Measurements from ENCODE around the gene UTF1. TPM values are rescaled to one million over a fixed set of nuclear protein-coding genes. Genes with fewer than 3 reads are reported as not detected.

UTF1 gene
- total RNA-seq, 2 donors from 2014 or later: 1.5 TPM; not detected in 1

GRCh38 chr10:133211141-133211830 is 18.7 kb upstream of the UTF1 start:
- no peak overlapping the region for H3K27ac ChIP-seq (ENCODE audit: low read depth, low read length)
- TF ChIP-seq, protein P1, sequence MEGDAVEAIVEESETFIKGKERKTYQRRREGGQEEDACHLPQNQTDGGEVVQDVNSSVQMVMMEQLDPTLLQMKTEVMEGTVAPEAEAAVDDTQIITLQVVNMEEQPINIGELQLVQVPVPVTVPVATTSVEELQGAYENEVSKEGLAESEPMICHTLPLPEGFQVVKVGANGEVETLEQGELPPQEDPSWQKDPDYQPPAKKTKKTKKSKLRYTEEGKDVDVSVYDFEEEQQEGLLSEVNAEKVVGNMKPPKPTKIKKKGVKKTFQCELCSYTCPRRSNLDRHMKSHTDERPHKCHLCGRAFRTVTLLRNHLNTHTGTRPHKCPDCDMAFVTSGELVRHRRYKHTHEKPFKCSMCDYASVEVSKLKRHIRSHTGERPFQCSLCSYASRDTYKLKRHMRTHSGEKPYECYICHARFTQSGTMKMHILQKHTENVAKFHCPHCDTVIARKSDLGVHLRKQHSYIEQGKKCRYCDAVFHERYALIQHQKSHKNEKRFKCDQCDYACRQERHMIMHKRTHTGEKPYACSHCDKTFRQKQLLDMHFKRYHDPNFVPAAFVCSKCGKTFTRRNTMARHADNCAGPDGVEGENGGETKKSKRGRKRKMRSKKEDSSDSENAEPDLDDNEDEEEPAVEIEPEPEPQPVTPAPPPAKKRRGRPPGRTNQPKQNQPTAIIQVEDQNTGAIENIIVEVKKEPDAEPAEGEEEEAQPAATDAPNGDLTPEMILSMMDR (conservative IDR thresholded peaks at IDR 0.05): no peak
- Mint-ChIP-seq H3K27me3 (ENCODE audit: insufficient read depth) (no peaks in the 10 kb centered on the region), H3K27ac (no peak overlapping the region), H3K4me1 (no peaks in the 10 kb centered on the region), H3K4me3 (no peak overlapping the region), H3K9me3 (no peaks in the 10 kb centered on the region), H3K36me3 (ENCODE audit: low read depth) (no peaks in the 10 kb centered on the region)
- H3K9me3 ChIP-seq (ENCODE audit: control insufficient read depth, low read length): no peaks in the 10 kb centered on the region
- H3K4me3 ChIP-seq (ENCODE audit: low read length): no peak overlapping the region
- H3K4me1 ChIP-seq (ENCODE audit: control insufficient read depth, insufficient read depth, low read length): no peaks in the 10 kb centered on the region
- WGBS, 2 experiments (ENCODE audit: insufficient coverage in 1 of 2, insufficient read length in 1 of 2): 90 to 93% methylated on average over 18 to 25 of the region's 25 CpGs
- DNase-seq: no peak
- H3K36me3 ChIP-seq (ENCODE audit: control insufficient read depth, insufficient read depth, low read length): no peaks in the 10 kb centered on the region
- no peaks in the 10 kb centered on the region for H3K27me3 ChIP-seq (ENCODE audit: control insufficient read depth, insufficient read depth, low read length, poor library complexity, severe bottlenecking)
- no peak overlapping the region for H3K9ac ChIP-seq (ENCODE audit: extremely low read depth, low read length, poor library complexity, severe bottlenecking)

- Mint-ChIP-seq H3K4me1 (no peaks in the 10 kb centered on the region), H3K36me3 (ENCODE audit: low read depth) (no peaks in the 10 kb centered on the region), H3K27ac (no peak overlapping the region), H3K4me3 (no peak overlapping the region), H3K9me3 (no peaks in the 10 kb centered on the region), H3K27me3 (ENCODE audit: insufficient read depth) (no peaks in the 10 kb centered on the region)
- no peak overlapping the region for H3K4me3 ChIP-seq (ENCODE audit: low read length)
- H3K27me3 ChIP-seq (ENCODE audit: control insufficient read depth, insufficient read depth, low read length, poor library complexity, severe bottlenecking): no peaks in the 10 kb centered on the region
- TF ChIP-seq, protein P1 (conservative IDR thresholded peaks at IDR 0.05): no peak
- no peaks in the 10 kb centered on the region for H3K36me3 ChIP-seq (ENCODE audit: control insufficient read depth, insufficient read depth, low read length)
- H3K9ac ChIP-seq (ENCODE audit: extremely low read depth, low read length, poor library complexity, severe bottlenecking): no peak overlapping the region
- H3K4me1 ChIP-seq (ENCODE audit: control insufficient read depth, insufficient read depth, low read length): no peaks in the 10 kb centered on the region
- H3K9me3 ChIP-seq (ENCODE audit: control insufficient read depth, low read length): no peaks in the 10 kb centered on the region
- 92 to 93% methylated on average over 25 to 34 of the region's 34 CpGs for WGBS, 2 experiments (ENCODE audit: insufficient coverage in 1 of 2, insufficient read length in 1 of 2)
- no peak overlapping the region for H3K27ac ChIP-seq (ENCODE audit: low read depth, low read length)
- no peak for DNase-seq
These were observed 17.8 kb upstream of the UTF1 start for GRCh38 chr10:133211959-133212852.

- Mint-ChIP-seq H3K36me3 (ENCODE audit: low read depth) (no peaks in the 10 kb centered on the region), H3K4me3 (no peak overlapping the region), H3K27me3 (ENCODE audit: insufficient read depth) (no peaks in the 10 kb centered on the region), H3K4me1 (no peaks in the 10 kb centered on the region), H3K27ac (no peak overlapping the region), H3K9me3 (no peaks in the 10 kb centered on the region)
- DNase-seq: no peak
- Histone ChIP-seq H3K4me1 (ENCODE audit: control insufficient read depth, insufficient read depth, low read length) (no peaks in the 10 kb centered on the region), H3K9ac (ENCODE audit: extremely low read depth, low read length, poor library complexity, severe bottlenecking) (no peak overlapping the region), H3K27ac (ENCODE audit: low read depth, low read length) (no peak overlapping the region), H3K27me3 (ENCODE audit: control insufficient read depth, insufficient read depth, low read length, poor library complexity, severe bottlenecking) (no peaks in the 10 kb centered on the region), H3K9me3 (ENCODE audit: control insufficient read depth, low read length) (no peaks in the 10 kb centered on the region), H3K36me3 (ENCODE audit: control insufficient read depth, insufficient read depth, low read length) (no peaks in the 10 kb centered on the region), H3K4me3 (ENCODE audit: low read length) (no peak overlapping the region)
- TF ChIP-seq, protein P1 (conservative IDR thresholded peaks at IDR 0.05): no peak
- 92% methylated on average over 7 to 20 of the region's 20 CpGs for WGBS, 2 experiments (ENCODE audit: insufficient coverage in 1 of 2, insufficient read length in 1 of 2)
These were observed 17.0 kb upstream of the UTF1 start for GRCh38 chr10:133212853-133213494.
